OCI-M1 (cell line): ENCODE results near the gene SMG6.

Source experiments
- DNase-seq: peaks from one replicate; lab custom pipeline; 2025; lab: John Stamatoyannopoulos, UW

Gene SMG6

GRCh38 chr17:2235265-2235664 is 68.3 kb downstream of the SMG6 start:
- no peak for DNase-seq

- no peak for DNase-seq
Observed at GRCh38 chr17:2233441-2233947, 70.1 kb downstream of the SMG6 start.

DNA sequence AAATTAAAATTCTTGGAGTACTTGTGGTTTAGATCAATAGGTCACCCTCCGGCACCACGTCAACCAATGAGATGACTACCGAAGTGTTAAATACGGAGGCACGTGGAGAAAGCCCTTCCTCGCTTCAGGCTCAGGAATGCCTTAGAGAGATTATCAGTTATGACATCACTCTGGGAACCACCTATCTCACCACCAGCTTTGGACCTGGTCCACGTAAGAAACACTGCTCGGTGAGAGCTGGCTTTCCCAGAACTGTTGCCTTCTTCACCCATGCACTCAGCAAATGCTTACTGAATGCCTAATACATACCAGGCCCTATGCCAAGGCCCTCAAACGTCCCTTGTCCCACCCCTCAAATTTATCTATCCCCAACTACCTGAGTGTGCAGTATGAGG is 71.3 kb downstream of the SMG6 start:
- no peak for DNase-seq

DNA sequence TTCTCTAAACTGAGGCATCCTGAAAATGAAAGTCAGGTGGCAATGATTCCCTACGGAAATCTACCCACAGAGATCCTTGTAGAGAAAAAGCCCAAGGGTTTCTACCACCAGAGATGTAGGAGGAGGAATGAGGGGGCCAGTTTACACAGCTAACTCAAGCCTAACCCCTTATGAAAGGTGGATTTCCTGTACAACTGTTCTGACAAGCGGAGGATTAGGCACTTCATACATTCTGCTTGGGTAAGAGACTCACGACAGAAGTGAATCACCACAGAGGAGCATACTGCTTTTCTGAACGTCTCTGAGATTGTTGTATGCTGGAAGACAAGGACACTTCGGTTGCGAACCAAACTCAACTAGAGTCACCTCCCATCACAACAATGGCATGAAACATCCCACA is 72.7 kb downstream of the SMG6 start:
- DNase-seq: no peak

DNA sequence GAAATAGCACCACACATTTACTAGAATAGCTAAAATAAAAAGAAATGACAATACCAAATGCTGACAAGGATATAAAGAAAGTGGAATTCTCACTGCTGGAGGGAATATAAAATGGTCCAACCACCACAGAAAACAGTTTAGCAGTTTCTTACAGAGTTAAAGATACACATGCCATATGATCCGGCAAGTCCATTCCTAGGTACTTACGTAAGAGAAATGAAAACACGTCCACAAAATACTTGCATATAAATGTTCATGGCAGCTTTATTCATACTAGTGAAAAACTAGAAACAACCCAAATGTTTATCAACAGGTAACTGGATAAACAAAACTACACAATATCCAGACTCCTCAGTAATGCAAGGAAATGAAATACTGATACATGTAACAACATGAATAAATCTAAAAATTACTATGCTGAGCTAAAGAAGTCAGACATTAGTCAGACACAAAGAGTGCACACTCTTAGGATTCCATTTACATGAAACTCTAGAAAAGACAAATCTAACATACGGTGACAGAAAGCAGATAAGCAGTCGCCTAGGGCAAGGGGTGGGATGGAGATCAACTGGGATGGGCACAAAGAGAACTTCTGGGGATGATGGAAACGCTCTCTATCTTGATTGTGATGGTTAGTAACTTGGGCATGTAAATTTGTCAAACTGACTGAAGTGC is 76.4 kb downstream of the SMG6 start:
- no peak for DNase-seq

GRCh38 chr17:2223617-2223927 is 80.0 kb downstream of the SMG6 start:
- DNase-seq: no peak

DNA sequence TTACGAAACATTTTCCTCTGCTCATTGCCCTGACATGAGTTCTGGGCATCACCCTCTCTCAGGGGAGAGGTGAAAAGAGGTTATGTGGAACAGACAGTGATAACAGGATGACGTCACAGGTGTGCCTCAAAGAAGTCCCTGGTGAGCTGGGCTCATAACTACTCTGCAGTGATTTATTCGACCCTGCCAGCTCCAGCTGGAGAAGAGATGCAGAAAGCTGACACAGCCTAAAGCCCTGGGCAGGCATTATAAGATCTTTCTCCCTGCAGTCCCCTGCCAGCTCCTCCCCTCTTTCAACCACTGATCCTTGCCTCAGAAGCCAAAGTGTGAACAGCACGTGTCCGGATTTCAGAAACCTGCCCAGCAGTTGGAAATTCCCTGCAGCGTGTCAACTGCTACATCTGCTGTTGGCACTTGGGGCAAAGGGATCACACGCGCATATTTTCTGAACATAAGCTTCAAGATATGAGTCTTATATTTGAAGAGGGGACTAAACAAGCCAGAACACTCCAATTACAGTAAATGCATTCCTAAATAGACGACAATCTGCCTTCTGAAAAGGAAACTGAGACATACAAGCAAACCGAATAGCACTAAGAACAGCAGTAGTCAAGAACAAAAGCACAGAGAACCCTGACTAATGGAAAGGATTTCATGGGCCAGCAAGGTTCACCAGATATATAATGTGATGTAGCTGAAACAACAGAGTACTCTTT is 80.5 kb downstream of the SMG6 start:
- DNase-seq: no peak

GRCh38 chr17:2222301-2222700 is 81.3 kb downstream of the SMG6 start:
- no peak for DNase-seq

- DNase-seq: no peak
Observed at GRCh38 chr17:2218426-2218825, 85.2 kb downstream of the SMG6 start.

- peak; percentile 56 for DNase-seq
Observed at GRCh38 chr17:2215616-2216364, 87.8 kb downstream of the SMG6 start.

DNA sequence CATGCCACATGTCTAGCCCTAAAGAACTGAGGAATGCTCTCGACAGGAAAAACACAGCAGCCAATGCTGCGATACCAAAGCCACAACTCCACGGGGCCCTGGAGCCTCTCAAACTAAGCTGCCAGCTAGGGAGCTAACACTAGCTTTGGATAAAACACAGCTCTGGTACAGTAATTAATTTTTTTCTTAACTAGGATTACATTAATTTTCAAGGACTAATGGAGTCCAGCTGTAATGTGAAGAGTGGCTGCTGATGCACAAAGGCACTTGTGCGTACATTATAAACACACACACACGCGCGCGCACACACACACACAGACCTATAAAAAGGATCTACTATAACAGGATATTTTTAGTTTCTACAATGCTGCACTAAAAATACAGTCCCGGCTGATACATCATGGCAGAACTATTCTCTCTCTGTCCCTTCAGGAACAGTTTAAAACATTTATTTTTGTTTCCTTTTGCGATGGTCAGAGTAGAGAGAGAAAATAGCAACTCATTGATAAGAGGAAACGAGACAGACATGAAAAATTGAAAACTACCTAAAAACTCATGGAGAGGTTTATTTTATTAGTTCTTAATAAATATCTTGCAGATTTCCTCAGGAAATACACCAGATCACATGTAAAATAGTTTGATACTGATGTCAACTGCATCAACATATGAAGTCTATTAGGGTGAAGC is 88.5 kb downstream of the SMG6 start:
- DNase-seq: peak; percentile 32

- DNase-seq: peak; percentile 83
Observed at GRCh38 chr17:2214047-2214928, 89.3 kb downstream of the SMG6 start.

- no peak for DNase-seq
Observed at GRCh38 chr17:2213291-2213960, 90.2 kb downstream of the SMG6 start.

DNA sequence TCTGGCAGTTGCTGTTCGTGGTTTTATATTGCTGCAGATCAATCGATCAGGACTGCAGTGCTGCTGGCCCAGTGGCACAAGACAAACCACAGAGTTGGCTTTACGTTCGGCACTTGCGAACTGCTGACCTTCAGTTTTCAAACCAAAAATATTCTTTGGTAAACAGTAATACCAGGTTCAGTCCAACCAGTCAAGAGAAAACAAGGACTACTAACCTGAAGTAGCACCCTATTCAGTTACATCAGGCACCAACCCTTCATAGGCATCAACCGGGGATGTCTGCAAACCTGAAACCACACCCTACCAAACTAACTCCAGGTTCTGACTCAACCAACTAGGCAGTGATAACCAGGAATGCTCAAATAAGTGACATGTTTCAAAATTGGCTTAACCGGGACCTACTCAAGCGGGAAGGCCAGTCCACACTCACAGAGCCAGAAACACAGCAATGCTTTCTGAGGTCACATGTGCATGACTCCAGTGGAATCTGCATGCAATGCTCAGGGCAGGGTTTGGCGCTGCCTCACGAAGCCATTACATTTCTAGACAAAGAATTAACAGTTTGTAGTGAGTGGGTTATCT is 91.1 kb downstream of the SMG6 start:
- no peak for DNase-seq

GRCh38 chr17:2211661-2212399 is 91.8 kb downstream of the SMG6 start:
- no peak for DNase-seq

GRCh38 chr17:2210726-2211125 is 92.9 kb downstream of the SMG6 start:
- no peak for DNase-seq

GRCh38 chr17:2207815-2208515 is 95.6 kb downstream of the SMG6 start:
- no peak for DNase-seq

- no peak for DNase-seq
Observed at GRCh38 chr17:2204393-2204792, 99.2 kb downstream of the SMG6 start.

DNA sequence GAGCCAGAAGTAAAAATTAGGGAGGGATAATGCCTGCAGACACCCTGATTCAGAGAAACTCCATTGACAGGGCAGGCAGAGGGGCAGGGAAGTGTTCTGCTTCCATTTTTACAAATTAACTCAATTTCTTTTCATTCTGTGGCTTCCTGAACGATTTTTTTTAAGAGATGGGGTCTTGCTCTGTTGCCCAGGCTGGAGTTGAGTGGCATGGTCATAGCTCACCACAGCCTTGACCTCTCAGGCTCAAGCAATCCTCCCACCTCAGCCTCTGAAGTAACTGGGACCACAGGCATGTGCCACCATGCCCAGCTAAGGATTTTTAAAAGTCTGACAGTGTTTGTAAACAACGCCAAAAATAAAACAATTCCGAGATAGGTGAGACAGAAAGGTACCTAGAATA is 99.8 kb downstream of the SMG6 start:
- DNase-seq: no peak
